DND-41 (cell line): ENCODE measurements around the gene CEP85.

ENCODE experiments used
- ATAC-seq: fragments of 200-7000 bp; cut with Tn5 transposase; 3 replicates; pipeline ENCODE4 v1.9.1; 2021; ENCODE audit warnings: low read depth; ENCODE audit not compliant: insufficient read depth
- DNase-seq: peaks from one replicate; pipeline ENCODE4 v3.0.0-alpha.2; 2020
- H2AFZ ChIP-seq: 2 replicates; pipeline ENCODE4 v1.6.0; 2012; ENCODE audit warnings: low read depth, low read length
- H3K27ac ChIP-seq: 2 replicates; pipeline ENCODE4 v1.5.1; 2012; ENCODE audit warnings: low read length, inconsistent platforms
- H3K27me3 ChIP-seq: fragments of 200-600 bp; sonication (generic); 2 replicates; pipeline ENCODE4 v1.6.0; 2012; ENCODE audit warnings: low read length, mild to moderate bottlenecking, inconsistent platforms; ENCODE audit not compliant: insufficient read depth, poor library complexity
- H3K36me3 ChIP-seq: 2 replicates; pipeline ENCODE4 v1.5.1; 2012; ENCODE audit warnings: low read length, inconsistent platforms; ENCODE audit not compliant: insufficient read depth
- H3K4me1 ChIP-seq: 2 replicates; pipeline ENCODE4 v1.5.1; 2012; ENCODE audit warnings: mild to moderate bottlenecking, low read length; ENCODE audit not compliant: insufficient read depth
- H3K4me2 ChIP-seq: 2 replicates; pipeline ENCODE4 v1.6.0; 2012; ENCODE audit warnings: mild to moderate bottlenecking, moderate library complexity, low read length, inconsistent platforms; ENCODE audit not compliant: insufficient read depth
- H3K4me3 ChIP-seq, 2 experiments: fragments of 200-600 bp in 1 of 2; shearing (Covaris generic) in 1 of 2; 2 replicates each; pipeline ENCODE4 v1.5.1; 2012 to 2016; ENCODE audit warnings: inconsistent platforms in 2 of 2, low read length in 2 of 2, mild to moderate bottlenecking in 2 of 2, low read depth in 1 of 2, moderate library complexity in 1 of 2
- H3K79me2 ChIP-seq: 2 replicates; pipeline ENCODE4 v1.6.0; 2012; ENCODE audit warnings: low read length, inconsistent platforms; ENCODE audit not compliant: insufficient read depth
- H3K9ac ChIP-seq: 2 replicates; pipeline ENCODE4 v1.6.0; 2012; ENCODE audit warnings: low read depth, mild to moderate bottlenecking, inconsistent platforms, low read length, moderate library complexity
- H3K9me3 ChIP-seq: 2 replicates; pipeline ENCODE4 v1.5.1; 2012; ENCODE audit warnings: low read length, moderate library complexity, mild to moderate bottlenecking, inconsistent platforms; ENCODE audit not compliant: insufficient read depth, severe bottlenecking
- H4K20me1 ChIP-seq: 2 replicates; pipeline ENCODE4 v1.6.0; 2012; ENCODE audit warnings: low read length; ENCODE audit not compliant: insufficient read depth
- CTCF ChIP-seq: IDR thresholded peaks from 2 replicates; pipeline ENCODE4 v1.5.1; 2012; ENCODE audit warnings: borderline replicate concordance, low read length, moderate library complexity, mild to moderate bottlenecking; ENCODE audit not compliant: poor library complexity, severe bottlenecking; ENCODE audit errors: extremely low read depth
- EZH2 ChIP-seq: IDR thresholded peaks from 3 replicates; pipeline ENCODE4 v1.6.1; 2012; ENCODE audit warnings: borderline replicate concordance, low read depth, mild to moderate bottlenecking, moderate library complexity, low read length, inconsistent platforms; ENCODE audit not compliant: severe bottlenecking

CEP85 gene

GRCh38 chr1:26279456-26280332, 45.7 kb downstream of the CEP85 start, which contains the start of gene SH3BGRL3:
SH3BGRL3 (plus strand) TSS chr1:26280086; CDS start chr1:26280156, 70 bp downstream.
- TF ChIP-seq CTCF (peak; percentile 65), EZH2 (no peak)
- peaks cover 52% of the 10 kb centered on the region for H3K4me1 ChIP-seq
- H3K9ac ChIP-seq: peak within 1 kb of the TSS; percentile 91
- H3K9me3 ChIP-seq: no peaks in the 10 kb centered on the region
- H3K36me3 ChIP-seq: peaks cover 73% of the 10 kb centered on the region
- H3K4me2 ChIP-seq: peak within 1 kb of the TSS; percentile 67
- ATAC-seq (peak; percentile 87), DNase-seq (peak; percentile 88)
- H2AFZ ChIP-seq: peak within 1 kb of the TSS; percentile 79
- H3K4me3 ChIP-seq: peak within 1 kb of the TSS; percentile 34 to 74; a peak in 3 of 4 replicates
- no peaks in the 10 kb centered on the region for H3K27me3 ChIP-seq
- H3K79me2 ChIP-seq: peaks cover 32% of the 10 kb centered on the region
- H4K20me1 ChIP-seq: peaks cover 22% of the 10 kb centered on the region; the same call in 1 of the 2 replicates
- H3K27ac ChIP-seq: peak within 1 kb of the TSS; percentile 72

GRCh38 chr1:26280333-26281042, 46.5 kb downstream of the CEP85 start:
- Histone ChIP-seq H3K4me1 (peaks cover 60% of the 10 kb centered on the region), H3K27me3 (no peaks in the 10 kb centered on the region), H3K4me2 (peak overlapping the region; percentile 67), H3K4me3 (peak overlapping the region; percentile 34 to 74; a peak in 3 of 4 replicates), H3K9me3 (no peaks in the 10 kb centered on the region), H4K20me1 (peaks cover 22% of the 10 kb centered on the region; the same call in 1 of the 2 replicates), H3K79me2 (peaks cover 32% of the 10 kb centered on the region), H3K27ac (peak overlapping the region; percentile 72), H3K36me3 (peaks cover 72% of the 10 kb centered on the region), H2AFZ (peak overlapping the region; percentile 70), H3K9ac (peak overlapping the region; percentile 91)
- ATAC-seq: peak; percentile 17
- DNase-seq: peak; percentile 72
- TF ChIP-seq CTCF: no peak
- TF ChIP-seq EZH2: no peak

GRCh38 chr1:26281091-26281958, 47.3 kb downstream of the CEP85 start:
- H3K9ac ChIP-seq: peak overlapping the region; percentile 91
- peak overlapping the region; percentile 67 for H3K4me2 ChIP-seq
- peaks cover 18% of the 10 kb centered on the region; the same call in 1 of the 2 replicates for H4K20me1 ChIP-seq
- H3K36me3 ChIP-seq: peaks cover 63% of the 10 kb centered on the region
- DNase-seq (no peak), ATAC-seq (no peak)
- no peak overlapping the region for H2AFZ ChIP-seq
- H3K27me3 ChIP-seq: no peaks in the 10 kb centered on the region
- no peaks in the 10 kb centered on the region for H3K9me3 ChIP-seq
- TF ChIP-seq EZH2 (no peak), CTCF (no peak)
- peak overlapping the region in 1 of 2 experiments; percentile 74; a peak in 2 of 4 replicates for H3K4me3 ChIP-seq
- H3K27ac ChIP-seq: peak overlapping the region; percentile 72
- peaks cover 69% of the 10 kb centered on the region for H3K4me1 ChIP-seq
- H3K79me2 ChIP-seq: peaks cover 29% of the 10 kb centered on the region
